Peyer's patch (tissue), 4 donors: ENCODE measurements around the gene MRPS23.

Experiments
- POLR2A ChIP-seq, 2 donors: fragments of 450-650 bp; IDR thresholded peaks; one replicate each; pipeline ENCODE4 v1.5.1; 2017; ENCODE audit warnings: antibody characterized with exemption in 2 of 2, mild to moderate bottlenecking in 2 of 2, moderate library complexity in 2 of 2
- TF ChIP-seq, protein P1 (sequence below), 6 experiments: fragments of 450-650 bp in 4 of 6; fragments of 200-600 bp in 2 of 6; sonication (generic) in 1 of 6; IDR thresholded peaks; one replicate each; pipeline ENCODE4 v1.5.1; 2017 to 2019; ENCODE audit warnings: antibody characterized with exemption in 6 of 6, mild to moderate bottlenecking in 3 of 6, moderate library complexity in 1 of 6

- TF ChIP-seq, protein P1, sequence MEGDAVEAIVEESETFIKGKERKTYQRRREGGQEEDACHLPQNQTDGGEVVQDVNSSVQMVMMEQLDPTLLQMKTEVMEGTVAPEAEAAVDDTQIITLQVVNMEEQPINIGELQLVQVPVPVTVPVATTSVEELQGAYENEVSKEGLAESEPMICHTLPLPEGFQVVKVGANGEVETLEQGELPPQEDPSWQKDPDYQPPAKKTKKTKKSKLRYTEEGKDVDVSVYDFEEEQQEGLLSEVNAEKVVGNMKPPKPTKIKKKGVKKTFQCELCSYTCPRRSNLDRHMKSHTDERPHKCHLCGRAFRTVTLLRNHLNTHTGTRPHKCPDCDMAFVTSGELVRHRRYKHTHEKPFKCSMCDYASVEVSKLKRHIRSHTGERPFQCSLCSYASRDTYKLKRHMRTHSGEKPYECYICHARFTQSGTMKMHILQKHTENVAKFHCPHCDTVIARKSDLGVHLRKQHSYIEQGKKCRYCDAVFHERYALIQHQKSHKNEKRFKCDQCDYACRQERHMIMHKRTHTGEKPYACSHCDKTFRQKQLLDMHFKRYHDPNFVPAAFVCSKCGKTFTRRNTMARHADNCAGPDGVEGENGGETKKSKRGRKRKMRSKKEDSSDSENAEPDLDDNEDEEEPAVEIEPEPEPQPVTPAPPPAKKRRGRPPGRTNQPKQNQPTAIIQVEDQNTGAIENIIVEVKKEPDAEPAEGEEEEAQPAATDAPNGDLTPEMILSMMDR (IDR thresholded peaks at IDR 0.05): no peak
- no peak for TF ChIP-seq POLR2A (IDR thresholded peaks at IDR 0.05)
Measured at GRCh38 chr17:57881783-57882351, 32.0 kb upstream of the MRPS23 start.
